Omental fat pad (tissue), 4 donors: ENCODE data around the gene RPS27L. TPM values are rescaled to one million over a fixed set of nuclear protein-coding genes. Genes with fewer than 3 reads are reported as not detected.

Experiments
- ATAC-seq: fragments of 150-250 bp; one replicate; pipeline ENCODE4 v1.9.1; 2016; ENCODE audit warnings: mild to moderate bottlenecking, moderate library complexity; ENCODE audit not compliant: low FRiP score
- DNase-seq: peaks from one replicate; pipeline ENCODE4 v3.0.0-alpha.2; 2019; ENCODE audit warnings: low spot score
- total RNA-seq, 4 donors: library from RNA; depleted of rRNA; stranded (reverse); fragments of >200 nt; gene quantifications; one replicate each; pipeline ENCODE4 v1.1.0, GENCODE V29; 2016
- TF ChIP-seq, protein P1 (sequence below), 3 donors: fragments of 450-650 bp; IDR thresholded peaks; one replicate each; pipeline ENCODE4 v1.5.1; 2016 to 2017; ENCODE audit warnings: antibody characterized with exemption in 3 of 3, mild to moderate bottlenecking in 3 of 3, moderate library complexity in 2 of 3

Gene RPS27L
- total RNA-seq, 4 donors from 2014 or later = 71.3 to 107 (median 83.2) TPM

- DNase-seq (no peak), ATAC-seq (no peak)
- TF ChIP-seq, protein P1, sequence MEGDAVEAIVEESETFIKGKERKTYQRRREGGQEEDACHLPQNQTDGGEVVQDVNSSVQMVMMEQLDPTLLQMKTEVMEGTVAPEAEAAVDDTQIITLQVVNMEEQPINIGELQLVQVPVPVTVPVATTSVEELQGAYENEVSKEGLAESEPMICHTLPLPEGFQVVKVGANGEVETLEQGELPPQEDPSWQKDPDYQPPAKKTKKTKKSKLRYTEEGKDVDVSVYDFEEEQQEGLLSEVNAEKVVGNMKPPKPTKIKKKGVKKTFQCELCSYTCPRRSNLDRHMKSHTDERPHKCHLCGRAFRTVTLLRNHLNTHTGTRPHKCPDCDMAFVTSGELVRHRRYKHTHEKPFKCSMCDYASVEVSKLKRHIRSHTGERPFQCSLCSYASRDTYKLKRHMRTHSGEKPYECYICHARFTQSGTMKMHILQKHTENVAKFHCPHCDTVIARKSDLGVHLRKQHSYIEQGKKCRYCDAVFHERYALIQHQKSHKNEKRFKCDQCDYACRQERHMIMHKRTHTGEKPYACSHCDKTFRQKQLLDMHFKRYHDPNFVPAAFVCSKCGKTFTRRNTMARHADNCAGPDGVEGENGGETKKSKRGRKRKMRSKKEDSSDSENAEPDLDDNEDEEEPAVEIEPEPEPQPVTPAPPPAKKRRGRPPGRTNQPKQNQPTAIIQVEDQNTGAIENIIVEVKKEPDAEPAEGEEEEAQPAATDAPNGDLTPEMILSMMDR (IDR thresholded peaks at IDR 0.05) = no peak
These were observed 15.7 kb upstream of the RPS27L start for GRCh38 chr15:63172851-63173451.

DNA sequence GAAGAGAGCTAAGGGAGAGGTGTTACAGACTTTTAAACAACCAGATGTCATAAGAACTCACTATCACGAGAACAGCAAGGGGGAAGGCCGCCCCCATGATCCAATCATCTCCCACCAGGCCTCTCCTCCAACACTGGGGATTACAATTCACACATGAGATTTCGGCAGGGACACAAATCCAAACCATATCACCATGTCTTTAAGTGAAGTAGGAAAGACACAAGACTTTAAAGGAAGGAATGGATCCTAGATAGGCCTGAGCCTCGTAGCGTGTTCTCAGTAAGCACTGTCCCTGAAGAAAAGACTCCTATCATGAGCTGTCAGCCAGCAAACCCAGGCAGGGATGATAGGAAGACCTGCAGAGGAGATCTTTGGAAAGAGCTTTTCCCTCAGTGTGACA lies 15.1 kb upstream of the RPS27L start:
- TF ChIP-seq, protein P1 (IDR thresholded peaks at IDR 0.05) = no peak
- no peak for DNase-seq
- no peak for ATAC-seq

DNA sequence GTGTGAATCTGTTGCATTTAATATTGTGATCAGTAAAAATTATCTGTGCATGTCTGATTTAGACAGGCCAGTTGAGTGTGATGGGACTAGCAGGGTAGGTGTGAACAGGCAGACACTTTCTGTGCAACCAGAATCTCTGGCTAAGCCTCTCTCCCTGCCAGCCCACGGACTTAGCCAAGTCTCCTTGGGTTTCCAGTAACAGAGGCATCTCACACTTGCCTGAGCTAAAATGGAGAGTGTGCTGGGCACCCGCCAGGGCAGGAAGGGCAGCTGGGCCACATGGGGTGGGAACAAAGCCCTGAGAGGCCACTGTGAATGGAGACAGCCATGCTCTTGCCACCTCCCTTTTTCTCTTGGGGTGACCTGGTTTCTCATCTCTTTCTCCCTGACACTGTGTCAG lies 12.5 kb upstream of the RPS27L start:
- DNase-seq = no peak
- ATAC-seq = no peak
- TF ChIP-seq, protein P1 (IDR thresholded peaks at IDR 0.05) = no peak

DNA sequence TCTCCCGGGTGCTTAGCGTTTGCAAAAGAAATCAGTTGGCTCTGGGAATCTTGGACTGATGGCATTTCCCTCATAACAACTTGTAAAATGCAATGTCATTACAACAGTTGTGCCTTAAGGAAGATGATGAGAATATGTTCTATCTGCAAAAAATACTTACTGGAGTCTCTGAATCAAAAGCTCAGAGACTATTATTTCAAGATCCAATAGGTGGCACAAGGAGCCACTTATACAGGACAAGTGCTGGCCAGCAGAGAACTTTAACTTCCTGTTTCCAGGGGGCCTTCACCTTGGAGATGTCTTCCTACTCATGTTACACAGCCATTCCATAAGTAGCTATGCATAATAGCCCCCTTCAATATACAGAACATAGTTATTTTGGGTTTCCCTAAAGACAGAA lies 8.9 kb upstream of the RPS27L start:
- TF ChIP-seq, protein P1 (IDR thresholded peaks at IDR 0.05) = no peak
- no peak for ATAC-seq
- DNase-seq = no peak

- DNase-seq = no peak
- no peak for ATAC-seq
- TF ChIP-seq, protein P1 (IDR thresholded peaks at IDR 0.05) = no peak
These were observed 8.0 kb upstream of the RPS27L start for GRCh38 chr15:63165166-63165859.

GRCh38 chr15:63163217-63163616 lies 5.9 kb upstream of the RPS27L start:
- TF ChIP-seq, protein P1 (IDR thresholded peaks at IDR 0.05) = no peak
- ATAC-seq (no peak), DNase-seq (no peak)

- no peak for DNase-seq
- no peak for ATAC-seq
- TF ChIP-seq, protein P1 (IDR thresholded peaks at IDR 0.05) = no peak
These were observed 3.4 kb upstream of the RPS27L start for GRCh38 chr15:63160638-63161037.
